SIG-M5 treated with dmso at 0.1 percent for 504 hours (cell line): ENCODE data around the gene DKC1.
"Not testable (repeated sequence)": the region's sequence is repeated elsewhere in the genome, so short reads cannot be mapped to it uniquely, and the experiment has no call there.

ENCODE experiments used
- DNase-seq: peaks from one replicate; lab custom pipeline; 2025; ENCODE audit not compliant: unreplicated experiment; lab: John Stamatoyannopoulos, UW

DKC1 gene

GRCh38 chrX:154817048-154817618, 54.5 kb downstream of the DKC1 start:
- DNase-seq, result not testable (repeated sequence)

- DNase-seq, result no peak
These were observed 56.5 kb downstream of the DKC1 start for GRCh38 chrX:154818916-154819770.

- DNase-seq, result no peak
These were observed 57.2 kb downstream of the DKC1 start for GRCh38 chrX:154819771-154820341.

GRCh38 chrX:154821523-154821922, 58.9 kb downstream of the DKC1 start:
- no peak for DNase-seq

- DNase-seq, result no peak
These were observed 59.4 kb downstream of the DKC1 start for GRCh38 chrX:154822029-154822428.

- DNase-seq, result no peak
These were observed 62.0 kb downstream of the DKC1 start for GRCh38 chrX:154824638-154825037.

- not testable (repeated sequence) for DNase-seq
These were observed 62.9 kb downstream of the DKC1 start for GRCh38 chrX:154825586-154825985.
